ENCODE results near the gene PPIE.

The PPIE gene

GRCh38 chr1:39721664-39722063 lies 17.0 kb upstream of the PPIE start:
- Histone ChIP-seq H3K36me3 (replicated peaks; ENCODE audit: insufficient read depth, low read length) (no peaks in the 10 kb centered on the region), H3K27me3 (replicated peaks; ENCODE audit: insufficient read depth, low read length) (no peaks in the 10 kb centered on the region), H4K20me1 (ENCODE audit: insufficient read depth, low read length) (no peaks in the 10 kb centered on the region), H3K9me3 (replicated peaks; ENCODE audit: insufficient read depth, low read length) (no peaks in the 10 kb centered on the region), H3K27ac (ENCODE audit: low read length) (no peak overlapping the region), H3F3A (ENCODE audit: insufficient read depth, low read length) (peaks cover 5% of the 10 kb centered on the region; the same call in 1 of the 2 replicates), H3K9me2 (replicated peaks; ENCODE audit: insufficient read depth, low read length) (no peaks in the 10 kb centered on the region), H2AFZ (ENCODE audit: low read length) (no peak overlapping the region), H3K4me1 (ENCODE audit: low read length) (peaks cover 7% of the 10 kb centered on the region), H3K4me3 (ENCODE audit: low read length) (no peak overlapping the region), H3K9ac (ENCODE audit: low read length) (no peak overlapping the region), H3K4me2 (ENCODE audit: low read depth, low read length) (no peak overlapping the region), H3K79me2 (ENCODE audit: low read length) (no peaks in the 10 kb centered on the region)
- DNase-seq, result no peak
- TF ChIP-seq EZH2 (optimal IDR thresholded peaks at IDR 0.05; ENCODE audit: low read depth, low read length), result no peak
- TF ChIP-seq EZH2phosphoT487 (IDR thresholded peaks at IDR 0.05; ENCODE audit: low read length), result no peak
- no peak for TF ChIP-seq CTCF (IDR thresholded peaks at IDR 0.05; ENCODE audit: low read length)

- Histone ChIP-seq H4K20me1 (ENCODE audit: insufficient read depth, low read length) (no peaks in the 10 kb centered on the region), H3K27me3 (replicated peaks; ENCODE audit: insufficient read depth, low read length) (no peaks in the 10 kb centered on the region)
- no peak for DNase-seq
Observed at GRCh38 chr1:39722495-39722894, 16.2 kb upstream of the PPIE start.

GRCh38 chr1:39726600-39726999 lies 12.1 kb upstream of the PPIE start:
- TF ChIP-seq EZH2phosphoT487 (IDR thresholded peaks at IDR 0.05; ENCODE audit: low read length) (no peak), EZH2 (optimal IDR thresholded peaks at IDR 0.05; ENCODE audit: low read depth, low read length) (no peak), CTCF (IDR thresholded peaks at IDR 0.05; ENCODE audit: low read length) (no peak)
- no peak overlapping the region for H3K27ac ChIP-seq (ENCODE audit: low read length)
- no peak overlapping the region for H3K4me3 ChIP-seq (ENCODE audit: low read length)
- no peaks in the 10 kb centered on the region for H3K79me2 ChIP-seq (ENCODE audit: low read length)
- no peaks in the 10 kb centered on the region for H3K27me3 ChIP-seq (replicated peaks; ENCODE audit: insufficient read depth, low read length)
- H3K9me2 ChIP-seq (replicated peaks; ENCODE audit: insufficient read depth, low read length), result no peaks in the 10 kb centered on the region
- no peaks in the 10 kb centered on the region for H4K20me1 ChIP-seq (ENCODE audit: insufficient read depth, low read length)
- H3K9ac ChIP-seq (ENCODE audit: low read length), result peak overlapping the region; percentile 19; the same call in 1 of the 2 replicates
- peak overlapping the region; percentile 49 for H3K4me2 ChIP-seq (ENCODE audit: low read depth, low read length)
- peak overlapping the region; percentile 50; the same call in 1 of the 2 replicates for H2AFZ ChIP-seq (ENCODE audit: low read length)
- no peaks in the 10 kb centered on the region for H3K36me3 ChIP-seq (replicated peaks; ENCODE audit: insufficient read depth, low read length)
- DNase-seq, result no peak
- H3K9me3 ChIP-seq (replicated peaks; ENCODE audit: insufficient read depth, low read length), result no peaks in the 10 kb centered on the region
- H3K4me1 ChIP-seq (ENCODE audit: low read length), result peaks cover 12% of the 10 kb centered on the region
- no peaks in the 10 kb centered on the region for H3F3A ChIP-seq (ENCODE audit: insufficient read depth, low read length)

More at GRCh38 chr1:39722495-39722894, 16.2 kb upstream of the PPIE start:
- Histone ChIP-seq H3K27ac (ENCODE audit: low read length) (no peak overlapping the region), H3K9me3 (replicated peaks; ENCODE audit: insufficient read depth, low read length) (no peaks in the 10 kb centered on the region), H3K9ac (ENCODE audit: low read length) (no peak overlapping the region), H3F3A (ENCODE audit: insufficient read depth, low read length) (peaks cover 5% of the 10 kb centered on the region; the same call in 1 of the 2 replicates), H3K4me3 (ENCODE audit: low read length) (no peak overlapping the region), H2AFZ (ENCODE audit: low read length) (no peak overlapping the region), H3K4me2 (ENCODE audit: low read depth, low read length) (no peak overlapping the region), H3K36me3 (replicated peaks; ENCODE audit: insufficient read depth, low read length) (no peaks in the 10 kb centered on the region), H3K4me1 (ENCODE audit: low read length) (peaks cover 14% of the 10 kb centered on the region), H3K9me2 (replicated peaks; ENCODE audit: insufficient read depth, low read length) (no peaks in the 10 kb centered on the region), H3K79me2 (ENCODE audit: low read length) (no peaks in the 10 kb centered on the region)
- TF ChIP-seq EZH2 (optimal IDR thresholded peaks at IDR 0.05; ENCODE audit: low read depth, low read length) (no peak), CTCF (IDR thresholded peaks at IDR 0.05; ENCODE audit: low read length) (no peak), EZH2phosphoT487 (IDR thresholded peaks at IDR 0.05; ENCODE audit: low read length) (no peak)

Data from MM.1S (cell line).